ENCODE data around the gene TAT.
"Not testable (repeated sequence)": the region's sequence is repeated elsewhere in the genome, so short reads cannot be mapped to it uniquely, and the experiment has no call there.

The TAT gene

DNA sequence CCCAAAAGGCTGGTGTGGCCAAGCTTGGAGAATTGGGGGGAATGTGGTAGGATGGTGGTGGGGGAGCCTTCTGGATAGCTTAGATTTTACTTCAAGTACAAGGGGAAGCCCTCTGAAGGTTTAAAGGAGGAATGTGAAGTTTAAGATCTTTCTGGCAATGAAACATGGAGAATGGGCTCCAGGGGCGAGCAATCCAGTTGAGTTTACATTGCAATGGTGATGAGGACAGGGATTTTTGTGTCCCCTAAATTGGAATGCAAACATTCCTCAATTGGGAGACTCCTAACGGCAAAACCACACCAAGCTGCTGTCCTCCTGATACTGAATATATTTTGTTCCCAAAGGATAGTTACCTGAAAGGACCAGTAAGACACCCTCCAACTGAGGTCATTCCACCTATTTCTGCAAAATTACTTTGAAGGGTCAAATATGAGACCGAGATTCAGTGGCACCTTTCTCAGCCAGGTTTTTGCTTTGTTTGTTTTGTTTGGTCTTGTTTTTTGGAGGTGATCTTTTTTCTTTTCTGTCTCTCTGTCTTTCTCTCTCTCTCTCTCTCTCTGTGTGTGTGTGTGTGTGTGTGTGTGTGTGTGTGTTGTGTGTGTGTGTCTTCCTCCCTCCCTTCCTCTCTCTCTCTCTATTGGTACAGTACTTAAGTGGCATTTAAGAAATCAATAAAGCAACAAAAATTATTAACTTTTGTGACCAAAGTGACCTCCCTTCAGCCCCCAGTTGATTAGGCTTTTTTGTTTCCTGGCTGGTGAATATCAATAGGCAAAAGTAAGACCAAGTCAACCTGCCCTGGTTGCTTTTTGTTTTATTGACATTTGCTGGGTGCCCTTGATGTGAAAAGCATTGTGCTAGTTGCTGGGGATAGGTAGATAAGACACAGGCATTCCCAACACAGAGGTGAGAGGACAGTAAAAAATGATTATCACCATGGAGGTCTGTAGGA is 16.4 kb upstream of the TAT start:
- no peak overlapping the region for H3K4me3 ChIP-seq (ENCODE audit: low read length)
- TF ChIP-seq, protein P1, sequence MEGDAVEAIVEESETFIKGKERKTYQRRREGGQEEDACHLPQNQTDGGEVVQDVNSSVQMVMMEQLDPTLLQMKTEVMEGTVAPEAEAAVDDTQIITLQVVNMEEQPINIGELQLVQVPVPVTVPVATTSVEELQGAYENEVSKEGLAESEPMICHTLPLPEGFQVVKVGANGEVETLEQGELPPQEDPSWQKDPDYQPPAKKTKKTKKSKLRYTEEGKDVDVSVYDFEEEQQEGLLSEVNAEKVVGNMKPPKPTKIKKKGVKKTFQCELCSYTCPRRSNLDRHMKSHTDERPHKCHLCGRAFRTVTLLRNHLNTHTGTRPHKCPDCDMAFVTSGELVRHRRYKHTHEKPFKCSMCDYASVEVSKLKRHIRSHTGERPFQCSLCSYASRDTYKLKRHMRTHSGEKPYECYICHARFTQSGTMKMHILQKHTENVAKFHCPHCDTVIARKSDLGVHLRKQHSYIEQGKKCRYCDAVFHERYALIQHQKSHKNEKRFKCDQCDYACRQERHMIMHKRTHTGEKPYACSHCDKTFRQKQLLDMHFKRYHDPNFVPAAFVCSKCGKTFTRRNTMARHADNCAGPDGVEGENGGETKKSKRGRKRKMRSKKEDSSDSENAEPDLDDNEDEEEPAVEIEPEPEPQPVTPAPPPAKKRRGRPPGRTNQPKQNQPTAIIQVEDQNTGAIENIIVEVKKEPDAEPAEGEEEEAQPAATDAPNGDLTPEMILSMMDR (IDR thresholded peaks at IDR 0.05; ENCODE audit: insufficient read depth, low read depth, low read length, missing control alignments) = no peak
- no peak for DNase-seq (ENCODE audit: low read depth)

DNA sequence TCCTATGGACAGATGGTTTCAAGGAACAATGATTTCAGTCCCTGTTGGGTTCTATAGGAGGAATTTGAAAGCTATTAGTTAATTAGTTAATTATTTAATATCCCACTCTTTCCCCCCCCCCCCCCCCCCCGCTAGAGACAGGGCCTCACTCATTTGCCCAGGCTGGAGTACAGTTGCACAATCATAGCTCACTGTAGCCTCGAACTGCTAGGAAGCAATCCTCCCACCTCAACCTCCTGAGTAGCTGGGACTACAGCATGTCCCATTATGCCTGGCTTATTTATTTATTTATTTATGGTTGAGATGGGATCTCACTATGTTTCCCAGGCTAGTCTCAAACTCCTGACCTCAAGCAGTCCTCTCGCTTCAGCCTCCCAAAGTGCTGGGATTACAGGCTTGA is 15.0 kb upstream of the TAT start:
- DNase-seq (ENCODE audit: low read depth) = no peak
- no peak overlapping the region for H3K4me3 ChIP-seq (ENCODE audit: low read length)
- TF ChIP-seq, protein P1 (IDR thresholded peaks at IDR 0.05; ENCODE audit: insufficient read depth, low read depth, low read length, missing control alignments) = no peak

DNA sequence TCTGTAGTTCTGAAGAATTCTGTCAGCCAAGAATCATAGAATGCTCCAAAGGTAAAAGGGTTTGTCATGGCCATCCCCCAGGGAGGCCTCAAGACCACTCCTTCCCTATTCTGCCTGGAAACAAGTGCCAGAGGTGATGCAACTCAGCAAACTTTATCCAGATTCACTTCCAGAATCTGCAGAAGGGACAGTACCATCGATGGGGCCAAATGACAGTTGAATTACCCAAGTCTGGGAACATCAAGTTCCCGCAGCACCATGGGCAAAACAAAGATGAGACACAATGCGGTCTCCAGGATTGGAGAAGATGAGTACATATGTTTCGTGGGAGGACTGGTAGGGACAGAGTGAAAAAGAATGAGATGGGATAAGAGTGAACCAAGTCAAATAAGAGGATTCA is 13.7 kb upstream of the TAT start:
- TF ChIP-seq, protein P1 (IDR thresholded peaks at IDR 0.05; ENCODE audit: insufficient read depth, low read depth, low read length, missing control alignments) = no peak
- no peak for DNase-seq (ENCODE audit: low read depth)
- no peak overlapping the region for H3K4me3 ChIP-seq (ENCODE audit: low read length)

DNA sequence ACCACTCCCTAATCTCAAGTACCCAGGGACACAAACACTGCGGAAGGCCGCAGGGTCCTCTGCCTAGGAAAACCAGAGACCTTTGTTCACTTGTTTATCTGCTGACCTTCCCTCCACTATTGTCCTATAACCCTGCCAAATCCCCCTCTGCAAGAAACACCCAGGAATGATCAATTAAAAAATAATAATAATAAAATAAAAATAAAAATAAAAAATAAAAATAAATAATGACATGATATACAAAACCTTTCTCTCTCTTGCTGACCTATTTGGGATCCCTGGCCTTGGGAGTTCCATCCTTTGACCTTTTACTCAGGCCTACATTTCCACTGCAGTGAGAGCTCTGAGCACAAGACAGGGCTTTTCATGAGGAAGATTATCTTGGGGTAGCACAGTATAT is 13.2 kb upstream of the TAT start:
- not testable (repeated sequence) for H3K4me3 ChIP-seq (ENCODE audit: low read length); DNase-seq (ENCODE audit: low read depth)

DNA sequence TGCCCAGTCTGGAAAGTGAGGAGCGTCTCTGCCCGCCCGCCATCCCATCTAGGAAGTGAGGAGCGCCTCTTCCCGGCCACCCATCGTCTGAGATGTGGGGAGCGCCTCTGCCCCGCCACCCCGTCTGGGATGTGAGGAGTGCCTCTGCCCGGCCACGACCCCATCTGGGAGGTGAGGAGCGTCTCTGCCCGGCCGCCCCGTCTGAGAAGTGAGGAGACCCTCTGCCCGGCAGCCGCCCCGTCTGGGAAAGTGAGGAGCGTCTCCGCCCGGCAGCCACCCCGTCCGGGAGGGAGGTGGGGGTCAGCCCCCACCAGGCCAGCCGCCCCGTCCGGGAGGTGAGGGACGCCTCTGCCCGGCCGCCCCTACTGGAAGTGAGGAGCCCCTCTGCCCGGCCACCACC is 12.4 kb upstream of the TAT start:
- not testable (repeated sequence) for DNase-seq (ENCODE audit: low read depth); H3K4me3 ChIP-seq (ENCODE audit: low read length)

DNA sequence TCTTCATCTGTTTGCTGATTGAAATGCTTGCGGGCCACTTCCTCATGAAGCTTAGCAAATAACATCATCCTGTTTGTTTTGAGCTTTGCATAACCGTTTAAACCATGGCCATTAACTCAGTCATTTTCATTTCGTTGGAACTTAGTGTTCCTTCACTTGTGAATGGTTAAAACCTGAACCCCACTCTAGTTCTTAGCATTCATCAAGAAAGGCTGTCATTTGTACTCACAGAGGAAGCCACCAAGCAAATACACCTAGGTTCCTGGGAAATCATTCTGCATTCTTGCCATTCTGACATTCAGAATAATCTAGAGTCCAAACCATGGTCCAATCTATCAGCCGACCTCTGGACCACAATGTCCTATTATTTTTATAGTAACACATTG is 8.4 kb upstream of the TAT start:
- no peak overlapping the region for H3K4me3 ChIP-seq (ENCODE audit: low read length)
- TF ChIP-seq, protein P1 (IDR thresholded peaks at IDR 0.05; ENCODE audit: insufficient read depth, low read depth, low read length, missing control alignments) = no peak
- no peak for DNase-seq (ENCODE audit: low read depth)

DNA sequence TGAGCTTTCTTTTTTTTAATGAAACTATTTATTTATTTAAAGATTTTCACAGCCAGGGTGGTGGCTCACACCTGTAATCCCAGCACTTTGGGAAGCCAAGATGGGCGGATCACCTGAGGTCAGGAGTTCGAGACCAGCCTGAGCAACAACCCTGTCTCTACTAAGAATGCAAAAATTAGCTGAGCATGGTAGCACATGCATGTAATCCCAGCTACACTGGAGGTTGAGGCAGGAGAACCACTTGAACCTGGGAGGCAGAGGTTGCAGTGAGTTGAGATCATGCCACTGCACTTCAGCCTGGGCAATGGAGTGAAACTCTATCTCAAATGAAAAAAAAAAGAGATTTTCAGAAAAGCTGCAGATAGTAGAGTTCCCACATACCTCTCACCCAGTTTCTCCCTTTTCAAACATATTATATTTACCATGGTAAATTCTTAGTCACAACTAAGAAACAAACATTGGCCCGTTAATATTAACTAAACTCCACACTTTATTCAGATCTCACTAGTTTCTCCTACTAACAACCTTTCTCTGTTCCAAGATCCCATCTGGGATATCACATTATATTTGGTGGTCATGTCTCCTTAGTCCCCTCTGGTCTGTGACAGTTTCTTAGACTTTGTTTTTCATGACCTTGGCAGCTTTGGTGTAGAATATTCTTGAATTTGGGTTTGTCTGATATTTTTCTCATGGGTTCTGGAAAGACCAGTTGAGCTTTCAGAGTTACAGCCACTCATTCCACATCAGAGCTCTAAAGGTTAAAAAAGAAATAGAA is 7.8 kb upstream of the TAT start:
- no peak for DNase-seq (ENCODE audit: low read depth)
- TF ChIP-seq, protein P1 (IDR thresholded peaks at IDR 0.05; ENCODE audit: insufficient read depth, low read depth, low read length, missing control alignments) = no peak

DNA sequence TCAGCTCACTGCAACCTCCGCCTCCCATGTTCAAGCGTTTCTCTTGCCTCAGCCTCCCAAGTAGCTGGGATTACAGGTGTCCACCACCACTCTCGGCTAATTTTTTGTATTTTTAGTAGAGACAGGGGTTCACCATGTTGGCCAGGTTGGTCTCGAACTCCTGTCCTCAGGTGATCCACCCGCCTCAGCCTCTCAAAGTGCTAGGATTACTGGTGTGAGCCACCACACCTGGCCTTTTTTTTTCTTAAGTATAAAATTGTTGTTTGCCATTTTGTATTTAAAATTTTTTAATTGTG is 5.6 kb upstream of the TAT start:
- DNase-seq (ENCODE audit: low read depth) = not testable (repeated sequence)

More for the DNA sequence above, 7.8 kb upstream of the TAT start:
- no peak overlapping the region for H3K4me3 ChIP-seq (ENCODE audit: low read length)

More for the DNA sequence above, 5.6 kb upstream of the TAT start:
- not testable (repeated sequence) for H3K4me3 ChIP-seq (ENCODE audit: low read length)
